Fibroblast of skin of abdomen (primary cell): ENCODE measurements around the gene PAGE2B.
"Not testable (repeated sequence)": the region's sequence is repeated elsewhere in the genome, so short reads cannot be mapped to it uniquely, and the experiment has no call there.

Experiments used
- DNase-seq: peaks from one replicate; pipeline ENCODE4 v3.0.0-alpha.2; 2013

The PAGE2B gene

GRCh38 chrX:55109306-55109705, 34.5 kb downstream of the PAGE2B start:
- no peak for DNase-seq

GRCh38 chrX:55111578-55112254, 36.9 kb downstream of the PAGE2B start:
- DNase-seq: no peak

- not testable (repeated sequence) for DNase-seq
Measured at GRCh38 chrX:55116589-55116988, 41.8 kb downstream of the PAGE2B start.

GRCh38 chrX:55118574-55118973, 43.7 kb downstream of the PAGE2B start:
- DNase-seq: no peak

- no peak for DNase-seq
Measured at GRCh38 chrX:55119271-55119670, 44.4 kb downstream of the PAGE2B start.

GRCh38 chrX:55119712-55120111, 44.9 kb downstream of the PAGE2B start:
- no peak for DNase-seq

- no peak for DNase-seq
Measured at GRCh38 chrX:55120761-55121358, 46.0 kb downstream of the PAGE2B start.

- no peak for DNase-seq
Measured at GRCh38 chrX:55123900-55124299, 49.1 kb downstream of the PAGE2B start.

GRCh38 chrX:55127692-55128091, 52.9 kb downstream of the PAGE2B start:
- no peak for DNase-seq
